Nephron progenitor cell (in vitro differentiated cells): ENCODE results near the gene LRRC17.
A peak's percentile ranks its signal among the peaks of the same experiment; 100 is the strongest.

Experiments
- DNase-seq: peaks from one replicate; pipeline ENCODE4 v3.0.0; 2021
- H3K27ac Mint-ChIP-seq: 2 replicates; pipeline ENCODE4 v1.8.0; 2021; ENCODE audit warnings: mild to moderate bottlenecking, moderate library complexity, mixed read lengths
- H3K27me3 Mint-ChIP-seq: 2 replicates; pipeline ENCODE4 v1.8.0; 2021; ENCODE audit warnings: mild to moderate bottlenecking, low read depth, mixed read lengths; ENCODE audit not compliant: poor library complexity
- H3K36me3 Mint-ChIP-seq: 2 replicates; pipeline ENCODE4 v1.8.0; 2021; ENCODE audit warnings: low read depth, mixed read lengths
- H3K4me1 Mint-ChIP-seq: 2 replicates; pipeline ENCODE4 v1.8.0; 2021; ENCODE audit warnings: mixed read lengths
- H3K4me3 Mint-ChIP-seq: 2 replicates; pipeline ENCODE4 v1.8.0; 2021; ENCODE audit warnings: mild to moderate bottlenecking, moderate library complexity, mixed read lengths
- H3K9me3 Mint-ChIP-seq: 2 replicates; pipeline ENCODE4 v1.8.0; 2021; ENCODE audit warnings: mild to moderate bottlenecking, moderate library complexity, mixed read lengths
- TF ChIP-seq, protein P1 (sequence below): fragments of 200-600 bp; sonication (generic); IDR thresholded peaks from 2 replicates; pipeline ENCODE4 v1.5.0; 2021; ENCODE audit warnings: antibody characterized with exemption

The LRRC17 gene, protein sequence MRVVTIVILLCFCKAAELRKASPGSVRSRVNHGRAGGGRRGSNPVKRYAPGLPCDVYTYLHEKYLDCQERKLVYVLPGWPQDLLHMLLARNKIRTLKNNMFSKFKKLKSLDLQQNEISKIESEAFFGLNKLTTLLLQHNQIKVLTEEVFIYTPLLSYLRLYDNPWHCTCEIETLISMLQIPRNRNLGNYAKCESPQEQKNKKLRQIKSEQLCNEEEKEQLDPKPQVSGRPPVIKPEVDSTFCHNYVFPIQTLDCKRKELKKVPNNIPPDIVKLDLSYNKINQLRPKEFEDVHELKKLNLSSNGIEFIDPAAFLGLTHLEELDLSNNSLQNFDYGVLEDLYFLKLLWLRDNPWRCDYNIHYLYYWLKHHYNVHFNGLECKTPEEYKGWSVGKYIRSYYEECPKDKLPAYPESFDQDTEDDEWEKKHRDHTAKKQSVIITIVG

DNA sequence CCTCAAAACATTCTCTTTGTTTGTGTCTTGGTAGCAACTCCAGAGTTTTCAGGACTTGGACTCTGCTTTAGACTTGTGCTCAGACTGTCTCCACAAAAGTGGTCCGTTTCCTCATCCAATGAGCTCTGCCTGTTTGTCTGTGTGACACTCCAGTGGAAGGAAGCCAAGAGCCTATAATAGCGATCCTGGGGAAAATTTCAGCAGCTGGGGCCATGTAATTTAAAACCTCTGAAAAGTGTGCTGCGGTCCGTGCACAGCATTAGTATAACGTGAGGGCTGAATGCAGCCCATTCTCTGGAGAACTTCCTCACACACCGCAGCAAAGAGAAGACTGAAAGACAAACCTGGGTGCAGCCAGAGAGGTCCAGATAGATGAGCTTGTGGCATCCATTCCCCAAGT is at the start of gene LRRC17:
TSS of gene LRRC17 (plus strand) at position 259 of the 400 bp plus-strand sequence. CDS start 20,914 bp downstream, outside the sequence.
- TF ChIP-seq, protein P1, sequence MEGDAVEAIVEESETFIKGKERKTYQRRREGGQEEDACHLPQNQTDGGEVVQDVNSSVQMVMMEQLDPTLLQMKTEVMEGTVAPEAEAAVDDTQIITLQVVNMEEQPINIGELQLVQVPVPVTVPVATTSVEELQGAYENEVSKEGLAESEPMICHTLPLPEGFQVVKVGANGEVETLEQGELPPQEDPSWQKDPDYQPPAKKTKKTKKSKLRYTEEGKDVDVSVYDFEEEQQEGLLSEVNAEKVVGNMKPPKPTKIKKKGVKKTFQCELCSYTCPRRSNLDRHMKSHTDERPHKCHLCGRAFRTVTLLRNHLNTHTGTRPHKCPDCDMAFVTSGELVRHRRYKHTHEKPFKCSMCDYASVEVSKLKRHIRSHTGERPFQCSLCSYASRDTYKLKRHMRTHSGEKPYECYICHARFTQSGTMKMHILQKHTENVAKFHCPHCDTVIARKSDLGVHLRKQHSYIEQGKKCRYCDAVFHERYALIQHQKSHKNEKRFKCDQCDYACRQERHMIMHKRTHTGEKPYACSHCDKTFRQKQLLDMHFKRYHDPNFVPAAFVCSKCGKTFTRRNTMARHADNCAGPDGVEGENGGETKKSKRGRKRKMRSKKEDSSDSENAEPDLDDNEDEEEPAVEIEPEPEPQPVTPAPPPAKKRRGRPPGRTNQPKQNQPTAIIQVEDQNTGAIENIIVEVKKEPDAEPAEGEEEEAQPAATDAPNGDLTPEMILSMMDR, result no peak
- no peaks in the 10 kb centered on the region for H3K27me3 Mint-ChIP-seq
- peak within 1 kb of the TSS; percentile 79 for H3K27ac Mint-ChIP-seq
- H3K9me3 Mint-ChIP-seq, result peaks cover 10% of the 10 kb centered on the region
- peaks cover 23% of the 10 kb centered on the region for H3K36me3 Mint-ChIP-seq
- H3K4me3 Mint-ChIP-seq, result peak within 1 kb of the TSS; percentile 72
- peak; percentile 21 for DNase-seq
- H3K4me1 Mint-ChIP-seq, result peaks cover 25% of the 10 kb centered on the region

DNA sequence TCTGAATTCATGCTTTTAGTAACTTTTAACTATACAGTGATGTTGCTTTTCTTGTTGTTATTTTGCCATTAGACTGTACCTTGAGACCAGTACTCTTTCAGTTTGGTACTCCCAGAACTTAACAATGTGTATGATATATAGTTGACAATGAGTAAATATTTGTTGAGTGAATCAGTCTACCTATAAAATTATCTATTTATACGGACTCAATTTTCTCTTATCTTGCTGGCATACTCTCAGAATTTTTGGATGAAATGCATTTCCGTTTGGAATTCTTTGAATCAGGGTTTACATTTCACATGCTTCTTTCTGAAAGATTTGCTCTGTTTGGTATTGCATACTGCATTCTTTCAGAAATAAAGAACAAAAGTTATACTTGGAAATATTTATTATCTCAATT is 47.8 kb upstream of the LRRC17 start:
- Mint-ChIP-seq H3K36me3 (peaks cover 3% of the 10 kb centered on the region), H3K27me3 (no peaks in the 10 kb centered on the region), H3K27ac (no peak overlapping the region), H3K4me1 (peaks cover 5% of the 10 kb centered on the region), H3K4me3 (no peak overlapping the region), H3K9me3 (no peaks in the 10 kb centered on the region)
- DNase-seq, result no peak
- TF ChIP-seq, protein P1, result no peak

DNA sequence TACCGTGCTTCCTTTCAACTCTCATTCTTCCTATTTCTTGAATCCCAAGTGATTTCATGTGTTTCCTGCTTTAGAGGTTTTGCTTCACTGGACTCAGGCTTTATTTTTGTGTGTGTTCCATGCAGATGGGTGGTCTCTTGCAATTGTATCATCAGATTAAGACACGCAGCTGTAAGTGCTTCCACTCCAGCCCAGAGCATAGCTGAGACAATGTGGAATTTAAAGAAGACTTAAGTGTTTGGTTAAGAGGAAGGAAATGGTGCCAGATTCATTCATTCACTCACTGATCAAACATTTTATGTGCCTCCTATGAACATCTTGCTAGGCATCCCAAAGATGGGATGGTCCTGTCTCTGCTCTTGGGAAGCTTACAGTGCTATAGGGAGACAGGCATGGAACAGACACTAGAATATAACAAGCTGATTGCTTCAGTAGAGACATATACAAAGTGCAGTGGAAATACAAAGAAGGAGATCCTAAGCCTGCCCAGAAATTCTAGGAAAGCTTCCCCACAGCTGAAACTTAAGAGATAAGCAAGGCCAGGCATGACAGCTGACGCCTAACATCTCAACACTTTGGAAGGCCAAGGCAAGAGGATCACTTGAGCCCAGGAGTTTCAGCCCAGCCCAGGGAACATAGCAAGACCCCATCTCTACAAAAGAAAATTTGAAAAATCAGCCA is 46.1 kb upstream of the LRRC17 start:
- no peak for DNase-seq
- H3K4me3 Mint-ChIP-seq, result no peak overlapping the region
- TF ChIP-seq, protein P1, result no peak
- H3K27me3 Mint-ChIP-seq, result no peaks in the 10 kb centered on the region
- no peaks in the 10 kb centered on the region for H3K4me1 Mint-ChIP-seq
- H3K9me3 Mint-ChIP-seq, result no peaks in the 10 kb centered on the region
- H3K27ac Mint-ChIP-seq, result no peak overlapping the region
- peaks cover 5% of the 10 kb centered on the region for H3K36me3 Mint-ChIP-seq

DNA sequence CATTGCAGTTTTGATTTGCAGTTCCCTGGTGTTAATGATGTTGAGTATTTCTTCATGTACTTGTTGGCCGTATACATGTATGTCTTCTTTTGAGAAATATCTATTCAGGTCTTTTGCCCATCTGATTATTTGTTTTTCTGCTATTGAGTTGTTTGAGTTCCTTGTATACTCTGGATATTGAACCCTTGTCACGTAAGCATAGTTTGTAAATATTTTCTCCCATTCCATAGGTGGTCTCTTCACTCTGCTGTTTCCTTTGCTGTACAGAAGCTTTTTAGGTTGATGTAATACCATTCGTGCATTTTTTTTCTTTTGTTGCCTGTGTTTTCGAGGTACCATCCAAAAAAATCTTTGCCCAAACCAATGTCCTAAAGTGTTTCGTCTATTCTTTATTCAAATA is 43.6 kb upstream of the LRRC17 start:
- TF ChIP-seq, protein P1, result no peak
- Mint-ChIP-seq H3K27me3 (no peaks in the 10 kb centered on the region), H3K4me1 (peaks cover 15% of the 10 kb centered on the region), H3K27ac (no peak overlapping the region), H3K36me3 (peaks cover 11% of the 10 kb centered on the region), H3K4me3 (no peak overlapping the region), H3K9me3 (no peaks in the 10 kb centered on the region)
- DNase-seq, result no peak

DNA sequence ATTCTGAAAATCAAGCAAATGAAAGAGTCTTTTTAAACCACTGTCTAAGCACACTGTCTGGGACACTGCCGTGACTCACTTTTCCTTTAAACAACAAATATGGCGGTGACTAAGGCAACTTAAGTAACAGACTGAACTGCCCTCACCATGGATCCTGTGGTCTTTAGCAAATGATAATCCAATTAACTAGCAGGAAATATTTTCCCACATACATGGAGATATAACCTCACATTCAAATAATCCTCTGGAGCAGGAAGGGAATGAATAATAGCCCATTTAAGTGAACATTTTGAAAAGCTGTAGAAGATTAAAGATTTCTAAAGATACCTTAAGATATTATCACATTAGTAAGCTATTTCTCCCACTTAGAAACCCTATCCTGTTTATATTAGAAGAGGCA is 40.3 kb upstream of the LRRC17 start:
- H3K4me1 Mint-ChIP-seq, result peaks cover 17% of the 10 kb centered on the region
- H3K27me3 Mint-ChIP-seq, result no peaks in the 10 kb centered on the region
- DNase-seq, result no peak
- H3K9me3 Mint-ChIP-seq, result no peaks in the 10 kb centered on the region
- TF ChIP-seq, protein P1, result no peak
- no peak overlapping the region for H3K27ac Mint-ChIP-seq
- H3K4me3 Mint-ChIP-seq, result no peak overlapping the region
- peaks cover 13% of the 10 kb centered on the region for H3K36me3 Mint-ChIP-seq
